ENCODE results near the gene ZC3H7B. TPM values are rescaled to one million over a fixed set of nuclear protein-coding genes. Genes with fewer than 3 reads are reported as not detected.

Gene ZC3H7B
- total RNA-seq, 2 donors from 2014 or later, result 24.5 to 33.3 TPM

GRCh38 chr22:41341012-41341411 lies 39.7 kb downstream of the ZC3H7B start:
- no peak for TF ChIP-seq CTCF (IDR thresholded peaks at IDR 0.05)
- Histone ChIP-seq H3K27me3 (no peaks in the 10 kb centered on the region), H3K27ac (no peak overlapping the region), H3K36me3 (peaks cover 69% of the 10 kb centered on the region), H3K4me3 (no peak overlapping the region), H3K4me1 (no peaks in the 10 kb centered on the region), H3K9me3 (no peaks in the 10 kb centered on the region)
- DNase-seq (ENCODE audit: low spot score), result no peak

- Histone ChIP-seq H3K27ac (no peak overlapping the region), H3K4me1 (no peaks in the 10 kb centered on the region)
Measured at GRCh38 chr22:41341990-41342389, 40.7 kb downstream of the ZC3H7B start.

GRCh38 chr22:41343300-41343699 lies 42.0 kb downstream of the ZC3H7B start:
- no peak overlapping the region for H3K4me3 ChIP-seq
- no peaks in the 10 kb centered on the region for H3K4me1 ChIP-seq
- H3K27me3 ChIP-seq, result no peaks in the 10 kb centered on the region
- peak overlapping the region in 1 of 2 donors; percentile 46 for H3K27ac ChIP-seq
- no peak for TF ChIP-seq CTCF (IDR thresholded peaks at IDR 0.05)
- no peak for DNase-seq (ENCODE audit: low spot score)
- peaks cover 92% of the 10 kb centered on the region for H3K36me3 ChIP-seq
- H3K9me3 ChIP-seq, result no peaks in the 10 kb centered on the region

More at GRCh38 chr22:41341990-41342389, 40.7 kb downstream of the ZC3H7B start:
- Histone ChIP-seq H3K27me3 (no peaks in the 10 kb centered on the region), H3K9me3 (no peaks in the 10 kb centered on the region), H3K36me3 (peaks cover 79% of the 10 kb centered on the region), H3K4me3 (no peak overlapping the region)
- no peak for TF ChIP-seq CTCF (IDR thresholded peaks at IDR 0.05)
- DNase-seq (ENCODE audit: low spot score), result no peak

GRCh38 chr22:41343717-41344116 lies 42.4 kb downstream of the ZC3H7B start:
- TF ChIP-seq CTCF (IDR thresholded peaks at IDR 0.05), result no peak
- H3K9me3 ChIP-seq, result no peaks in the 10 kb centered on the region

GRCh38 chr22:41344189-41344788 lies 43.0 kb downstream of the ZC3H7B start:
- H3K4me3 ChIP-seq, result no peak overlapping the region
- no peaks in the 10 kb centered on the region for H3K27me3 ChIP-seq
- DNase-seq (ENCODE audit: low spot score), result no peak
- H3K9me3 ChIP-seq, result no peaks in the 10 kb centered on the region
- peaks cover 95% of the 10 kb centered on the region for H3K36me3 ChIP-seq
- no peaks in the 10 kb centered on the region for H3K4me1 ChIP-seq
- TF ChIP-seq CTCF (IDR thresholded peaks at IDR 0.05), result no peak
- H3K27ac ChIP-seq, result no peak overlapping the region

More at GRCh38 chr22:41343717-41344116, 42.4 kb downstream of the ZC3H7B start:
- Histone ChIP-seq H3K4me3 (no peak overlapping the region), H3K27ac (peak overlapping the region in 1 of 2 donors; percentile 46), H3K27me3 (no peaks in the 10 kb centered on the region), H3K36me3 (peaks cover 95% of the 10 kb centered on the region), H3K4me1 (no peaks in the 10 kb centered on the region)
- DNase-seq (ENCODE audit: low spot score), result no peak

GRCh38 chr22:41345807-41346335 lies 44.5 kb downstream of the ZC3H7B start:
- Histone ChIP-seq H3K27ac (no peak overlapping the region), H3K36me3 (peaks cover 95% of the 10 kb centered on the region), H3K4me1 (peaks cover 0 to 3% of the 10 kb centered on the region in 2 donors), H3K9me3 (no peaks in the 10 kb centered on the region), H3K27me3 (no peaks in the 10 kb centered on the region), H3K4me3 (no peak overlapping the region)
- TF ChIP-seq CTCF (IDR thresholded peaks at IDR 0.05), result no peak
- no peak for DNase-seq (ENCODE audit: low spot score)

All from right atrium auricular region (tissue), 2 donors.